ENCODE results near the gene VSIG10L2. TPM values are rescaled to one million over a fixed set of nuclear protein-coding genes. Genes with fewer than 3 reads are reported as not detected.

VSIG10L2 gene
- total RNA-seq, 1 donor from 2014 or later = not detected

DNA sequence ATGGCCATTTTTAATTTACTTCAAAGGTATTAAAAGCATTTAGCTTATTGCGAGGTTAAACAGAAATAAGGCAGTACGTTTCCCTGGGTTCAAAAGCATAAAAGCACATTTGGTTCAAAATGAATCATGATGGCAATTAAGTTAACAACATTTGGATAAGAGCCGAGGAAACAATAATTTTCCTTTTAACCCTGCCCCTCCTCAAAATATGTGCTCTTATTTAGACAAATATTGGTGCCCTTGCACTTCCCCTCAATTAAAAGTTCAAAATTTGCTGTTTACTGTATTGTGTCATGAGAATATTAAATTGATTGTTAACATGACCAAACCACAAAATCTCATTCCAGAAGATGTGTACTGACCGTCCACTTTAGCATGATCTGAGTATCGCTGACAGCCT lies 48.7 kb downstream of the VSIG10L2 start:
- TF ChIP-seq, protein P1, sequence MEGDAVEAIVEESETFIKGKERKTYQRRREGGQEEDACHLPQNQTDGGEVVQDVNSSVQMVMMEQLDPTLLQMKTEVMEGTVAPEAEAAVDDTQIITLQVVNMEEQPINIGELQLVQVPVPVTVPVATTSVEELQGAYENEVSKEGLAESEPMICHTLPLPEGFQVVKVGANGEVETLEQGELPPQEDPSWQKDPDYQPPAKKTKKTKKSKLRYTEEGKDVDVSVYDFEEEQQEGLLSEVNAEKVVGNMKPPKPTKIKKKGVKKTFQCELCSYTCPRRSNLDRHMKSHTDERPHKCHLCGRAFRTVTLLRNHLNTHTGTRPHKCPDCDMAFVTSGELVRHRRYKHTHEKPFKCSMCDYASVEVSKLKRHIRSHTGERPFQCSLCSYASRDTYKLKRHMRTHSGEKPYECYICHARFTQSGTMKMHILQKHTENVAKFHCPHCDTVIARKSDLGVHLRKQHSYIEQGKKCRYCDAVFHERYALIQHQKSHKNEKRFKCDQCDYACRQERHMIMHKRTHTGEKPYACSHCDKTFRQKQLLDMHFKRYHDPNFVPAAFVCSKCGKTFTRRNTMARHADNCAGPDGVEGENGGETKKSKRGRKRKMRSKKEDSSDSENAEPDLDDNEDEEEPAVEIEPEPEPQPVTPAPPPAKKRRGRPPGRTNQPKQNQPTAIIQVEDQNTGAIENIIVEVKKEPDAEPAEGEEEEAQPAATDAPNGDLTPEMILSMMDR (IDR thresholded peaks at IDR 0.05) = no peak
- no peaks in the 10 kb centered on the region for H3K27me3 Mint-ChIP-seq (ENCODE audit: low read depth)
- no peak overlapping the region for H3K27ac Mint-ChIP-seq (ENCODE audit: unreplicated experiment)
- no peak overlapping the region for H3K4me3 Mint-ChIP-seq (ENCODE audit: unreplicated experiment)
- H3K9me3 Mint-ChIP-seq (ENCODE audit: low read depth) = no peaks in the 10 kb centered on the region
- no peak for DNase-seq (ENCODE audit: low spot score)
- H3K36me3 Mint-ChIP-seq (ENCODE audit: low read depth) = peaks cover 12% of the 10 kb centered on the region
- H3K4me1 Mint-ChIP-seq (ENCODE audit: low read depth) = peaks cover 16% of the 10 kb centered on the region

DNA sequence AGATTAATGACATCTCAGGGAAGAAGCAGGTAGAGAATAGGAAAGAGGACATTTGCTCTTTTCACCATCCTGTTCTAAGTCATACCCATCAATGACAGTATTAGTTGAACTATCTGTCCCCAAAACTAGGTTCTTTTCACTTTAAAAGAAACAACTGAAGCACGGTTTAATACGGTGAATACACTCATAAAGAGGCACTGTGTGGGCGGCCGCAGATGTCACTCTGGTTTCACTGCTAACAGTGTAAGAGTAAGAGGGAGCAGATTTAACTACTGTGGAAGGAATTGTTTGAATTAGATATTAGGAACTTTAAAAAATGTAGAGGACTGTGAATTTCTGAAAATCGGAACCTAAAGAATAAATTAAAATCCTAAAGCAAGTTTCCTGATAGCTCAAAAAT lies 49.5 kb downstream of the VSIG10L2 start:
- Mint-ChIP-seq H3K4me1 (ENCODE audit: low read depth) (peaks cover 8% of the 10 kb centered on the region), H3K4me3 (ENCODE audit: unreplicated experiment) (no peak overlapping the region), H3K27me3 (ENCODE audit: low read depth) (no peaks in the 10 kb centered on the region), H3K9me3 (ENCODE audit: low read depth) (no peaks in the 10 kb centered on the region), H3K27ac (ENCODE audit: unreplicated experiment) (no peak overlapping the region), H3K36me3 (ENCODE audit: low read depth) (peaks cover 15% of the 10 kb centered on the region)
- TF ChIP-seq, protein P1 (IDR thresholded peaks at IDR 0.05) = no peak
- no peak for DNase-seq (ENCODE audit: low spot score)

DNA sequence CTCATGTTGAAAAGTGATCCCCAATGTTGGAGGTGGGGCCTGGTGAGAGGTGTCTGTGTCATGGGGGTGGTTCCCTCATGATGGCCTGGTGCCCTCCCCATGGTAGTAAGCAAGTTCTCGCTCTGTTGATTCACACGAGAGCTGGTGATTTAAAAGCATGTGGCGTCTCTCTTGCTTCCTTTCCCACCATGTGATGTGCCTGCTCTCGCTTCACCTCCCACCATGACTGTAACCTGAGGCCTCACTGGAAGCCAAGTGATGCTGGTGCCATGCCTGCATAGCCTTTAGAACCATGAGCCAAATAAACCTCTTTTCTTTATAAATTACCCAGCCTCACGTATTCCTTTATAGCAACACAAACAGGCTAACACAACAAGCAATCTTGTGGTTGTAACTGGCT lies 52.4 kb downstream of the VSIG10L2 start:
- TF ChIP-seq, protein P1 (IDR thresholded peaks at IDR 0.05) = no peak

DNA sequence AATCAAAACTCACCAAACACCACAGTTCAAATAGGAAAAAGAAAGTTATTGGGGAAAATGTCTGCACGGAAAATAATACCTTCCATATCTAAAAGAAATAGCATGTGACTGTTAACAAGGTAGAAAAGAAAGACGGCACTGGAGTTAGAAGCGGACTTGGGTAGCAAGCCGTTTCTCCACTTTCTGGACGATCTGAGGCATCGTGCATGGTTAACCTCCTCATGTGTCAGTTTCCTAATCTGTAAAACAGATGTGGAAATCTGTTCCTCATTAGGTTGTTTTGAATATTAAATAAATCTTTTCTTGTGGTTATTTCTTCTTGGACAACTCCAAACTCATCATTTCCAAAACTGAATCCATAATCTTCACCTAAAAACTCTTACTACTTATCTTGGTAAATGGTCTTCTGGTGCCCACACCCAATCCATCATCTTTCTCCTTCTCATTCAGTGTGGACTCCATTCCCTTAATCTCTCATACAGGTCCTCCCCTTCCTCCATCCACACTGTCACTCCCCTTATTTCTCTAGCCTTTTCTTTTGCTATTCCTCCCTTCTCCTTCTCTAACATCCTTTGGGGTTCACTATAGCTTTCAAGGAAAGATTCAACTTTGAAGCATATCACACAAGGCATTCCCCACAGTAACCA lies 53.5 kb downstream of the VSIG10L2 start:
- no peaks in the 10 kb centered on the region for H3K27me3 Mint-ChIP-seq (ENCODE audit: low read depth)
- DNase-seq (ENCODE audit: low spot score) = no peak
- no peaks in the 10 kb centered on the region for H3K9me3 Mint-ChIP-seq (ENCODE audit: low read depth)
- no peak overlapping the region for H3K27ac Mint-ChIP-seq (ENCODE audit: unreplicated experiment)
- no peak overlapping the region for H3K4me3 Mint-ChIP-seq (ENCODE audit: unreplicated experiment)
- peaks cover 24% of the 10 kb centered on the region for H3K36me3 Mint-ChIP-seq (ENCODE audit: low read depth)
- TF ChIP-seq, protein P1 (IDR thresholded peaks at IDR 0.05) = no peak
- no peaks in the 10 kb centered on the region for H3K4me1 Mint-ChIP-seq (ENCODE audit: low read depth)

More for the DNA sequence above, 52.4 kb downstream of the VSIG10L2 start:
- Mint-ChIP-seq H3K9me3 (ENCODE audit: low read depth) (no peaks in the 10 kb centered on the region), H3K4me1 (ENCODE audit: low read depth) (no peaks in the 10 kb centered on the region), H3K36me3 (ENCODE audit: low read depth) (peaks cover 26% of the 10 kb centered on the region), H3K27ac (ENCODE audit: unreplicated experiment) (no peak overlapping the region), H3K4me3 (ENCODE audit: unreplicated experiment) (no peak overlapping the region), H3K27me3 (ENCODE audit: low read depth) (no peaks in the 10 kb centered on the region)
- no peak for DNase-seq (ENCODE audit: low spot score)

DNA sequence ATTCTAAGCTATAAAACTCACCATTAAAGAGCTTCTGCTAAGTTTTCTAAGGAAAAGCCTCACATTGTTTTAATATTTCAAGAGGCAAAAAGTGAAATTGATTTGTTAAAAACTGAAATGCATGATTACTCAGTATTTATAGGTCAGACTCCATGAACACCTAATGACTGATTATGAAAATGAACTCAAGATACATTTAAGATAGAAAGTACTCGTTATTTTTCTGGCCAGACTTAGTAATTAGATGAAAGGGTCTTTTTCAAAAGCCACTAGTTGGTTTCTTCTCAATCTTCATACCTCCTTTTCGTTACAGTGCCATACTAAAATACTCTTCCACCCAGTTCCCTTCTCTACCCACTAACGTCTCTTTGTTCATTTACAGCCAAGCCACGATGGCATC lies 56.3 kb downstream of the VSIG10L2 start:
- TF ChIP-seq, protein P1 (IDR thresholded peaks at IDR 0.05) = no peak
- H3K27ac Mint-ChIP-seq (ENCODE audit: unreplicated experiment) = no peak overlapping the region
- no peaks in the 10 kb centered on the region for H3K27me3 Mint-ChIP-seq (ENCODE audit: low read depth)
- peaks cover 8% of the 10 kb centered on the region for H3K4me1 Mint-ChIP-seq (ENCODE audit: low read depth)
- DNase-seq (ENCODE audit: low spot score) = no peak
- no peak overlapping the region for H3K4me3 Mint-ChIP-seq (ENCODE audit: unreplicated experiment)
- no peaks in the 10 kb centered on the region for H3K9me3 Mint-ChIP-seq (ENCODE audit: low read depth)
- H3K36me3 Mint-ChIP-seq (ENCODE audit: low read depth) = peaks cover 22% of the 10 kb centered on the region

Other genes starting within 250 kb of the VSIG10L2 start
- not detected in 3 replicates for gene PATE1, start 199.8 kb upstream of the VSIG10L2 start, total RNA-seq
- gene PATE2, start 167.2 kb upstream of the VSIG10L2 start, total RNA-seq = not detected in 3 replicates
- gene PATE3, start 157.9 kb upstream of the VSIG10L2 start, total RNA-seq = not detected in 3 replicates
- not detected in 3 replicates for gene PATE4, start 112.7 kb upstream of the VSIG10L2 start, total RNA-seq
- gene HYLS1, start 58.4 kb upstream of the VSIG10L2 start, total RNA-seq = 4.3 to 4.7 TPM (median 4.5 TPM) in 3 replicates
- gene PUS3, start 42.8 kb upstream of the VSIG10L2 start, total RNA-seq = 7.7 to 10.0 TPM (median 8.4 TPM) in 3 replicates
- not detected in 3 replicates for gene DDX25, start 41.5 kb upstream of the VSIG10L2 start, total RNA-seq
- gene CDON, start 116.8 kb downstream of the VSIG10L2 start, total RNA-seq = 17.6 to 26.8 TPM (median 19.9 TPM) in 3 replicates

All from chondrocyte (in vitro differentiated cells).